ENCODE data around the gene HSPG2. TPM values are rescaled to one million over a fixed set of nuclear protein-coding genes. Genes with fewer than 3 reads are reported as not detected.

The HSPG2 gene
- total RNA-seq, 1 experiment from 2014 or later, result 58.9 TPM

- H3K27ac Mint-ChIP-seq (ENCODE audit: low read depth, unreplicated experiment), result no peak overlapping the region
- ChIA-PET CTCF (no interaction called here), POLR2A (no interaction called here)
- H3K27me3 Mint-ChIP-seq (ENCODE audit: insufficient read depth, unreplicated experiment), result no peaks in the 10 kb centered on the region
- no peaks in the 10 kb centered on the region for H3K9me3 Mint-ChIP-seq (ENCODE audit: unreplicated experiment)
- no peak overlapping the region for H3K4me3 Mint-ChIP-seq (ENCODE audit: unreplicated experiment)
- intact Hi-C loops (cut with micrococcal nuclease), result no loop called here
- BruUV-seq (replicated peaks), result no TSS peak
- no peak for DNase-seq (ENCODE audit: unreplicated experiment)
- peaks cover 4% of the 10 kb centered on the region for H3K4me1 Mint-ChIP-seq (ENCODE audit: insufficient read depth, unreplicated experiment)
- TF ChIP-seq CTCF (IDR thresholded peaks at IDR 0.05; ENCODE audit: unreplicated experiment), result no peak
- peaks cover 5% of the 10 kb centered on the region for H3K36me3 Mint-ChIP-seq (ENCODE audit: insufficient read depth, unreplicated experiment)
Measured at GRCh38 chr1:21899267-21899810, 37.8 kb downstream of the HSPG2 start.

DNA sequence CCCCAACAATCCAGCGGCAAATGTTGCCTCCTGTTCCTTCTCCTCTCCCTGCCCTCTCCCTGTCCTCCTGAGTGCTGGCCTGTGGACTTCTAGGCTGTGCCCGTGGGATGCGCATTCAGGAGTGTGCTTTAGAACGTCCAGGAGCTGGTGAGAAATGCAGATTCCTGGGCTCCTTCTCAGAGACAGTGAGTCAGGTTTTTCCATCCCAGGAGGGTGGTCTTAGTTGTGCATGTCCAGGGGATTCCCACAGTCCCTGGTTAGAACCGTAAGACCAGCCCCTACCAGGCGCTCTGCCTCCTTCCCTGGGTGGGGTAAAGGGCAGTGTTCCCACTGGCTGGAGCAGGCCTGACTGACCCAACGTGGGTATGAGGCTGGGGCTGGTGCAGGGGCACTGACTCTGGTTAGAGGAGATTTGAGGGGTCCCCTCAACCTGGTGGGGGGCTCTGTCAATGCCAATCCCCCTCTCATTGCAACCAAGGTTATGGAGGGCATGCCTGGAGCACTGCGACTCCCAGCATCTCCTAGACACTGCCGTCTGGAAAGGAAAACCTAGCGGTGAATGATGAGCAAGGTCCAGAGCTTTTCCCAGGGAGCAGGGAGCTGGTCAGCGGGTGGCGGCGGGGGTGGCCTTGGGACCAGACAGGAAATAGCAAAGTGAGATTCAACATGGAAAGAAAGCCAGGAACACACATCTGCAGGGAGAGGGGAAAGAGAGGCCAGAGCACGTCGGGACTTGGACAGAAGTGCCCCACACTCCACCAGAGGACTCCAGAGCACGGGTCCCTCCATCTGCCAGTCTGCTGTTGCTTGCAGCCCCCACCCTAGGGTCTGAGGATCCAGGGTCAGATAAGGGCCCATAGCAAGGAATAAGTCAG, 38.5 kb downstream of the HSPG2 start:
- Mint-ChIP-seq H3K27me3 (ENCODE audit: insufficient read depth, unreplicated experiment) (no peaks in the 10 kb centered on the region), H3K36me3 (ENCODE audit: insufficient read depth, unreplicated experiment) (peaks cover 11% of the 10 kb centered on the region), H3K4me3 (ENCODE audit: unreplicated experiment) (no peak overlapping the region), H3K9me3 (ENCODE audit: unreplicated experiment) (no peaks in the 10 kb centered on the region), H3K4me1 (ENCODE audit: insufficient read depth, unreplicated experiment) (no peaks in the 10 kb centered on the region), H3K27ac (ENCODE audit: low read depth, unreplicated experiment) (no peak overlapping the region)
- POLR2A ChIA-PET, result no interaction called here
- BruUV-seq (replicated peaks), result no TSS peak
- TF ChIP-seq CTCF (IDR thresholded peaks at IDR 0.05; ENCODE audit: unreplicated experiment), result no peak
- intact Hi-C loops (cut with micrococcal nuclease), result no loop called here
- CTCF ChIA-PET, result no interaction called here
- no peak for DNase-seq (ENCODE audit: unreplicated experiment)

GRCh38 chr1:21897844-21898243, 39.3 kb downstream of the HSPG2 start:
- no TSS peak for BruUV-seq (replicated peaks)
- H3K27me3 Mint-ChIP-seq (ENCODE audit: insufficient read depth, unreplicated experiment), result no peaks in the 10 kb centered on the region
- H3K27ac Mint-ChIP-seq (ENCODE audit: low read depth, unreplicated experiment), result no peak overlapping the region
- H3K4me3 Mint-ChIP-seq (ENCODE audit: unreplicated experiment), result no peak overlapping the region
- H3K4me1 Mint-ChIP-seq (ENCODE audit: insufficient read depth, unreplicated experiment), result no peaks in the 10 kb centered on the region
- peaks cover 12% of the 10 kb centered on the region for H3K36me3 Mint-ChIP-seq (ENCODE audit: insufficient read depth, unreplicated experiment)
- CTCF ChIA-PET, result no interaction called here
- intact Hi-C loops (cut with micrococcal nuclease), result no loop called here
- POLR2A ChIA-PET, result no interaction called here
- TF ChIP-seq CTCF (IDR thresholded peaks at IDR 0.05; ENCODE audit: unreplicated experiment), result no peak
- no peak for DNase-seq (ENCODE audit: unreplicated experiment)
- H3K9me3 Mint-ChIP-seq (ENCODE audit: unreplicated experiment), result no peaks in the 10 kb centered on the region

DNA sequence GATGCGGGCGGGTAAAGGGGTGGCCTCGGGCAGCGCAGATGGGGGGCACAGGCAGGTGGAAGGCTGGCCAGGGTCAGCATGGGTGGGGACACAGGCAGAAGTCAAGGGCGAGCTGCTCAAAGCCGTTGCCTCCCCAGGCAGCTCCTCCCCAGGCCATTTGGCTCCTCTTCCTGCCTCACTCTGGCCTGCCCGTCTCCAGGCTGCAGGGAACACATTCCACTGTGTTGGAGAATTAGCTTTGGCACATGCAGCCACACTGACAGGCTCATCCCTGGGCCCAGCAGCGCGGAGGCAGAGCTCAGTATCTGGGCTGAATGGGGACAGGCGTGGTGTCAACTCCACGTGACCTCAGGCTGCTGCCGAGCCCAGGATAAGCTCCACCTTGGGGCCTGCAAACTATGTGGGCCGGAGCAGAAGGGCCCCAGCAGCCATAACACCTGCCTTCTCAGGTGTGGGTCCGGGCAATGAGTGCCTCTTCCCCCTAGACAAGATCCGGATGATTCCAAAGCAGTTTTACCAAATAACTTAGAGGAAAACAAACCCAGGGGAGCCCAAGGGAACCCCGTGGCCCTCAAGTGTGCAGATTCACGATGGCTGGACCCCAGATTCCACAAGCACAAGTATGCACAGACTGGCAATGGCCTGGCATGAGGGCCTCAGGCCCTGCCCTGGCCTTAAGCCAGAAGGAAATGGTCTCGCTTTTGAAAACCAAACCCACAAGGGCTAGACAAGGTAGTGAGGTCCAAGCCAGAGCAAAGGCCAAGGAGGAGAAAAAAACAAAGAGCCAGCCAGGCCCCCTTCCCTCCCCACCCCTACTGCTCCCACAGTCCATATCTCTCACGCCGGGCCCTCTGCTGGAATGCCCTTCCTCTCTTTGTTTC, 40.2 kb downstream of the HSPG2 start:
- POLR2A ChIA-PET, result interaction anchor here (0.7 kb wide), 1 partner anchor 10 kb away, joined by 4 read pairs; no protein-coding TSS in a partner anchor
- no peak for TF ChIP-seq CTCF (IDR thresholded peaks at IDR 0.05; ENCODE audit: unreplicated experiment)
- CTCF ChIA-PET, result no interaction called here
- no TSS peak for BruUV-seq (replicated peaks)
- Mint-ChIP-seq H3K27ac (ENCODE audit: low read depth, unreplicated experiment) (no peak overlapping the region), H3K9me3 (ENCODE audit: unreplicated experiment) (no peaks in the 10 kb centered on the region), H3K27me3 (ENCODE audit: insufficient read depth, unreplicated experiment) (no peaks in the 10 kb centered on the region), H3K36me3 (ENCODE audit: insufficient read depth, unreplicated experiment) (peaks cover 12% of the 10 kb centered on the region), H3K4me3 (ENCODE audit: unreplicated experiment) (no peak overlapping the region), H3K4me1 (ENCODE audit: insufficient read depth, unreplicated experiment) (peaks cover 1% of the 10 kb centered on the region)
- DNase-seq (ENCODE audit: unreplicated experiment), result no peak
- intact Hi-C loops (cut with micrococcal nuclease), result no loop called here

Data from MCF 10A (cell line).